Measurements from ENCODE around the gene SUGCT. TPM values are rescaled to one million over a fixed set of nuclear protein-coding genes. Genes with fewer than 3 reads are reported as not detected.

SUGCT gene
- total RNA-seq, 2 experiments from 2014 or later = 0.95 to 1.2 TPM

GRCh38 chr7:40346554-40346953 is 211.7 kb downstream of the SUGCT start:
- Histone ChIP-seq H3K27me3 (ENCODE audit: control insufficient read depth in 1 of 2, insufficient read depth in 2 of 2, low read length in 2 of 2) (no peaks in the 10 kb centered on the region), H3K4me1 (ENCODE audit: insufficient read depth, low read length) (no peaks in the 10 kb centered on the region), H3K36me3 (ENCODE audit: insufficient read depth, low read length) (no peaks in the 10 kb centered on the region), H3K4me3 (ENCODE audit: low read length) (no peak overlapping the region), H3K27ac (ENCODE audit: low read depth in 1 of 2, low read length in 2 of 2) (no peak overlapping the region), H3K9me3 (ENCODE audit: control insufficient read depth in 1 of 2, insufficient read depth in 1 of 2, low read length in 2 of 2) (peaks cover 0 to 4% of the 10 kb centered on the region in 2 experiments)
- no peak overlapping the region for H3K4me3 Mint-ChIP-seq
- no peak for TF ChIP-seq CTCF (IDR thresholded peaks at IDR 0.05)
- CTCF ChIA-PET = no interaction called here
- no peaks in the 10 kb centered on the region for H3K9me3 Mint-ChIP-seq
- no peaks in the 10 kb centered on the region for H3K36me3 Mint-ChIP-seq (ENCODE audit: low read depth)
- H3K27ac Mint-ChIP-seq = no peak overlapping the region
- ATAC-seq (ENCODE audit: poor library complexity) (no peak), DNase-seq (no peak)
- H3K27me3 Mint-ChIP-seq = no peaks in the 10 kb centered on the region
- POLR2A ChIA-PET = no interaction called here
- no peaks in the 10 kb centered on the region for H3K4me1 Mint-ChIP-seq (ENCODE audit: low read depth)
- intact Hi-C loops (cut with DNase I, micrococcal nuclease) = no loop called here

GRCh38 chr7:40348126-40348728 is 213.4 kb downstream of the SUGCT start:
- Histone ChIP-seq H3K4me3 (ENCODE audit: low read length) (no peak overlapping the region), H3K27ac (ENCODE audit: low read depth in 1 of 2, low read length in 2 of 2) (no peak overlapping the region), H3K9me3 (ENCODE audit: control insufficient read depth in 1 of 2, insufficient read depth in 1 of 2, low read length in 2 of 2) (peaks cover 0 to 4% of the 10 kb centered on the region in 2 experiments), H3K27me3 (ENCODE audit: control insufficient read depth in 1 of 2, insufficient read depth in 2 of 2, low read length in 2 of 2) (no peaks in the 10 kb centered on the region), H3K36me3 (ENCODE audit: insufficient read depth, low read length) (no peaks in the 10 kb centered on the region), H3K4me1 (ENCODE audit: insufficient read depth, low read length) (no peaks in the 10 kb centered on the region)
- H3K4me1 Mint-ChIP-seq (ENCODE audit: low read depth) = no peaks in the 10 kb centered on the region
- no peaks in the 10 kb centered on the region for H3K36me3 Mint-ChIP-seq (ENCODE audit: low read depth)
- ChIA-PET POLR2A (no interaction called here), CTCF (no interaction called here)
- no peak overlapping the region for H3K4me3 Mint-ChIP-seq
- H3K27me3 Mint-ChIP-seq = no peaks in the 10 kb centered on the region
- DNase-seq (no peak), ATAC-seq (ENCODE audit: poor library complexity) (no peak)
- TF ChIP-seq CTCF (IDR thresholded peaks at IDR 0.05) = no peak
- intact Hi-C loops (cut with DNase I, micrococcal nuclease) = no loop called here
- H3K9me3 Mint-ChIP-seq = no peaks in the 10 kb centered on the region
- H3K27ac Mint-ChIP-seq = no peak overlapping the region

- Histone ChIP-seq H3K36me3 (ENCODE audit: insufficient read depth, low read length) (no peaks in the 10 kb centered on the region), H3K4me1 (ENCODE audit: insufficient read depth, low read length) (no peaks in the 10 kb centered on the region), H3K9me3 (ENCODE audit: control insufficient read depth in 1 of 2, insufficient read depth in 1 of 2, low read length in 2 of 2) (no peaks in the 10 kb centered on the region), H3K27ac (ENCODE audit: low read depth in 1 of 2, low read length in 2 of 2) (no peak overlapping the region), H3K27me3 (ENCODE audit: control insufficient read depth in 1 of 2, insufficient read depth in 2 of 2, low read length in 2 of 2) (no peaks in the 10 kb centered on the region), H3K4me3 (ENCODE audit: low read length) (no peak overlapping the region)
- intact Hi-C loops (cut with DNase I, micrococcal nuclease) = no loop called here
- ATAC-seq (ENCODE audit: poor library complexity) = no peak
- Mint-ChIP-seq H3K27ac (no peak overlapping the region), H3K36me3 (ENCODE audit: low read depth) (no peaks in the 10 kb centered on the region), H3K4me3 (no peak overlapping the region), H3K27me3 (no peaks in the 10 kb centered on the region), H3K9me3 (no peaks in the 10 kb centered on the region), H3K4me1 (ENCODE audit: low read depth) (no peaks in the 10 kb centered on the region)
- DNase-seq = no peak
- ChIA-PET CTCF (no interaction called here), POLR2A (no interaction called here)
- TF ChIP-seq CTCF (IDR thresholded peaks at IDR 0.05) = no peak
These were observed 215.3 kb downstream of the SUGCT start for GRCh38 chr7:40350100-40350499.
